B cell (primary cell): Measurements from ENCODE around the gene CEP68. TPM values are rescaled to one million over a fixed set of nuclear protein-coding genes. Genes with fewer than 3 reads are reported as not detected.

Experiments
- ATAC-seq: fragments of 200-7000 bp; cut with Tn5 transposase; one replicate; pipeline ENCODE4 v1.10.0; 2021; ENCODE audit warnings: low read depth, mild to moderate bottlenecking, moderate number of reproducible peaks, moderate library complexity
- CTCF ChIA-PET: fragments of 350-600 bp; sonication (Branson Sonifier 250); formaldehyde crosslinking; loops from one replicate; lab custom pipeline; 2021; ENCODE audit warnings: antibody characterized with exemption, inconsistent platforms; lab: Charles Lee
- POLR2A ChIA-PET: fragments of 350-600 bp; sonication (Branson Sonifier 250); formaldehyde crosslinking; loops from one replicate; lab custom pipeline; 2021; ENCODE audit warnings: antibody characterized with exemption; lab: Charles Lee
- DNase-seq: peaks from one replicate; pipeline ENCODE4 v3.0.0; 2013
- H2AFZ ChIP-seq: 2 replicates; pipeline ENCODE4 v1.6.1; 2012; ENCODE audit warnings: mild to moderate bottlenecking, low read depth, low read length; ENCODE audit not compliant: insufficient read depth, poor library complexity, severe bottlenecking
- H3K27ac ChIP-seq, 2 donors: 1 replicate in 1 of 2; 2 replicates in 1 of 2; pipeline ENCODE4 v1.5.1; 2012 to 2013; ENCODE audit warnings: low read length in 2 of 2, mild to moderate bottlenecking in 2 of 2, moderate library complexity in 1 of 2
- H3K27me3 ChIP-seq, 4 experiments: fragments of 200-600 bp in 1 of 4; sonication (generic) in 1 of 4; replicated peaks in 1 of 4; 1 replicate in 2 of 4; 2 replicates in 2 of 4; pipeline versions ENCODE4 v1.6.1 to v1.7.0; 2013 to 2016; ENCODE audit warnings: low read length in 3 of 4, mild to moderate bottlenecking in 2 of 4, mixed read lengths in 1 of 4, moderate library complexity in 1 of 4; ENCODE audit not compliant: insufficient read depth in 4 of 4, control insufficient read depth in 3 of 4; ENCODE audit errors: control extremely low read depth in 1 of 4
- H3K36me3 ChIP-seq, 2 experiments: replicated peaks in 1 of 2; 1 replicate in 1 of 2; 2 replicates in 1 of 2; pipeline versions ENCODE4 v1.6.1 to v1.7.1; 2013; ENCODE audit warnings: low read length in 1 of 2; ENCODE audit not compliant: insufficient read depth in 2 of 2, control insufficient read depth in 1 of 2; ENCODE audit errors: control extremely low read depth in 1 of 2, extremely low read depth in 1 of 2
- H3K4me1 ChIP-seq, 2 donors: fragments of 200-600 bp in 1 of 2; sonication (generic) in 1 of 2; 1 replicate in 1 of 2; 2 replicates in 1 of 2; pipeline versions ENCODE4 v1.5.1 to v1.6.1; 2013 to 2017; ENCODE audit warnings: low read length in 2 of 2; ENCODE audit not compliant: control insufficient read depth in 2 of 2, insufficient read depth in 2 of 2
- H3K4me2 ChIP-seq: replicated peaks from 2 replicates; pipeline ENCODE3; 2012; ENCODE audit warnings: mild to moderate bottlenecking, low read depth, low read length; ENCODE audit not compliant: poor library complexity, severe bottlenecking
- H3K4me3 ChIP-seq, 5 experiments: fragments of 200-600 bp in 1 of 5; sonication (generic) in 1 of 5; 1 replicate in 3 of 5; 2 replicates in 2 of 5; pipeline versions ENCODE4 v1.5.1 to v1.7.0; 2011 to 2016; ENCODE audit warnings: low read length in 4 of 5, mild to moderate bottlenecking in 4 of 5, low read depth in 2 of 5, control low read depth in 1 of 5, moderate library complexity in 1 of 5; ENCODE audit not compliant: insufficient read depth in 1 of 5; ENCODE audit errors: control extremely low read depth in 1 of 5, extremely low read depth in 1 of 5
- H3K79me2 ChIP-seq: fragments of 200-600 bp; sonication (generic); one replicate; pipeline ENCODE4 v1.6.0; 2016; ENCODE audit warnings: low read length; ENCODE audit not compliant: control insufficient read depth, insufficient read depth
- H3K9ac ChIP-seq: fragments of 200-600 bp; sonication (generic); 2 replicates; pipeline ENCODE4 v1.6.1; 2017; ENCODE audit warnings: mild to moderate bottlenecking, low read length, moderate library complexity
- H3K9me3 ChIP-seq, 3 donors: one replicate each; pipeline versions ENCODE4 v1.6.1 to v1.7.1; 2013; ENCODE audit warnings: low read length in 2 of 3; ENCODE audit not compliant: control insufficient read depth in 2 of 3, insufficient read depth in 1 of 3; ENCODE audit errors: control extremely low read depth in 1 of 3
- H4K20me1 ChIP-seq: 2 replicates; pipeline ENCODE4 v1.6.0; 2012; ENCODE audit warnings: mild to moderate bottlenecking, low read length; ENCODE audit not compliant: insufficient read depth, control insufficient read depth, poor library complexity, severe bottlenecking
- H3K27ac Mint-ChIP-seq: one replicate; pipeline ENCODE4 v1.8.0; 2021; ENCODE audit warnings: mixed read lengths
- H3K27me3 Mint-ChIP-seq: one replicate; pipeline ENCODE4 v1.8.0; 2021; ENCODE audit warnings: mixed read lengths
- H3K4me1 Mint-ChIP-seq: one replicate; pipeline ENCODE4 v1.8.0; 2021; ENCODE audit warnings: mixed read lengths
- H3K4me3 Mint-ChIP-seq: one replicate; pipeline ENCODE4 v1.8.0; 2021; ENCODE audit warnings: mixed read lengths
- H3K9me3 Mint-ChIP-seq: one replicate; pipeline ENCODE4 v1.8.0; 2022; ENCODE audit warnings: mixed read lengths; ENCODE audit not compliant: insufficient read depth
- EZH2 ChIP-seq: IDR thresholded peaks from 2 replicates; pipeline ENCODE4 v1.6.1; 2012; ENCODE audit warnings: borderline replicate concordance, low read depth, mild to moderate bottlenecking, moderate library complexity, low read length; ENCODE audit not compliant: insufficient read depth, poor library complexity, severe bottlenecking
- WGBS: methylation state at CpG from one replicate; pipeline ENCODE4 v1.1.5; 2013; ENCODE audit warnings: missing lambda C conversion rate; ENCODE audit not compliant: insufficient coverage; 5-methylcytosine and 5-hydroxymethylcytosine counted together
- intact Hi-C: fragments of 100-400 bp; cut with micrococcal nuclease; formaldehyde crosslinking; loops from one replicate; pipeline ENCODE4 v1.10.0; 2022
- polyA plus RNA-seq: library from polyadenylated mRNA; depleted of rRNA; stranded (reverse); fragments of >200 nt; gene quantifications from 2 replicates; pipeline ENCODE4 v1.2.3, GENCODE V29; 2012
- total RNA-seq, 2 donors: library from RNA; stranded (reverse); fragments of 120-200 nt in 1 of 2; gene quantifications; 1 replicate in 1 of 2; 2 replicates in 1 of 2; pipeline versions ENCODE4 v1.2.3 to v1.2.4, GENCODE V29; 2013 to 2022
- TF ChIP-seq, protein P1 (sequence below): fragments of 200-600 bp; IDR thresholded peaks from one replicate; pipeline ENCODE4 v1.8.0; 2022; ENCODE audit warnings: antibody characterized with exemption, mild to moderate bottlenecking

CEP68 gene
- total and polyA plus RNA-seq, 2 donors (not counting 1 experiment from before 2014, with no cell fraction given): 11.0 to 32.0 TPM

DNA sequence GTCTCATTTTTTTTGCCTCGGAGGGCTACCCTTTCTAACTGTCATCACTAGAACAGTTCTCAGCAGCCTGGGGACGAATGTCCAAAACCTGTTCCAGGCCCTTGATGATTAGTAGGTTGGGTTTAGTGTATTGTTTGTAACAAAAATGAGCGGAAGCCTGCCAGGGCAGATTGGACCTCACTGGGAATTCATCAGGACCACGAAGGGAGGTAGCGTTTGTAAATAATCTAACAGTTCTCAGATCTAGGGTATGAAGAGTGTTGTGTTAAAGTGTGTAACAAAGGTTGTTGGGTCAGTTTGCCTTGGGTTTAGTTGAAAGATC lies 799 bp downstream of the CEP68 start:
- 3% methylated on average over 3 of the region's 5 CpGs for WGBS
- no peak for DNase-seq
- no peaks in the 10 kb centered on the region for H3K27me3 ChIP-seq
- H3K36me3 ChIP-seq: no peaks in the 10 kb centered on the region
- H3K4me3 Mint-ChIP-seq: peak overlapping the region; percentile 90
- ChIA-PET POLR2A (interaction anchor here (0.6 to 3.4 kb wide), 6 partner anchors 8 to 170 kb away, joined by 4 to 21 read pairs (median 14); partner anchors contain the start of genes ACTR2 and RAB1A), CTCF (interaction anchor here (1.0 to 5.8 kb wide), 2 partner anchors 14 to 140 kb away, joined by 3 to 45 read pairs; no protein-coding TSS in a partner anchor)
- peak overlapping the region; percentile 88 for H3K27ac Mint-ChIP-seq
- peaks cover 81% of the 10 kb centered on the region for H3K79me2 ChIP-seq
- H3K4me1 ChIP-seq: peaks cover 43 to 47% of the 10 kb centered on the region in 2 donors
- H3K27ac ChIP-seq: peak overlapping the region in 1 of 2 donors; percentile 88
- peak overlapping the region; percentile 91 for H2AFZ ChIP-seq
- no peaks in the 10 kb centered on the region for H3K9me3 Mint-ChIP-seq
- no peaks in the 10 kb centered on the region for H3K9me3 ChIP-seq
- peak overlapping the region; percentile 84 for H3K4me2 ChIP-seq
- intact Hi-C loops: loop anchor here (2.0 to 10.0 kb wide), 5 partner anchors 16 to 912 kb away; partner anchors contain the start of genes ACTR2, AFTPH, PELI1 and SERTAD2
- H4K20me1 ChIP-seq: peaks cover 5% of the 10 kb centered on the region
- peaks cover 61% of the 10 kb centered on the region for H3K4me1 Mint-ChIP-seq
- peak overlapping the region; percentile 76 to 81 (median 80) for H3K4me3 ChIP-seq
- TF ChIP-seq, protein P1, sequence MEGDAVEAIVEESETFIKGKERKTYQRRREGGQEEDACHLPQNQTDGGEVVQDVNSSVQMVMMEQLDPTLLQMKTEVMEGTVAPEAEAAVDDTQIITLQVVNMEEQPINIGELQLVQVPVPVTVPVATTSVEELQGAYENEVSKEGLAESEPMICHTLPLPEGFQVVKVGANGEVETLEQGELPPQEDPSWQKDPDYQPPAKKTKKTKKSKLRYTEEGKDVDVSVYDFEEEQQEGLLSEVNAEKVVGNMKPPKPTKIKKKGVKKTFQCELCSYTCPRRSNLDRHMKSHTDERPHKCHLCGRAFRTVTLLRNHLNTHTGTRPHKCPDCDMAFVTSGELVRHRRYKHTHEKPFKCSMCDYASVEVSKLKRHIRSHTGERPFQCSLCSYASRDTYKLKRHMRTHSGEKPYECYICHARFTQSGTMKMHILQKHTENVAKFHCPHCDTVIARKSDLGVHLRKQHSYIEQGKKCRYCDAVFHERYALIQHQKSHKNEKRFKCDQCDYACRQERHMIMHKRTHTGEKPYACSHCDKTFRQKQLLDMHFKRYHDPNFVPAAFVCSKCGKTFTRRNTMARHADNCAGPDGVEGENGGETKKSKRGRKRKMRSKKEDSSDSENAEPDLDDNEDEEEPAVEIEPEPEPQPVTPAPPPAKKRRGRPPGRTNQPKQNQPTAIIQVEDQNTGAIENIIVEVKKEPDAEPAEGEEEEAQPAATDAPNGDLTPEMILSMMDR: no peak
- TF ChIP-seq EZH2: no peak
- H3K27me3 Mint-ChIP-seq: no peaks in the 10 kb centered on the region
- ATAC-seq: no peak
- peak overlapping the region; percentile 83 for H3K9ac ChIP-seq

DNA sequence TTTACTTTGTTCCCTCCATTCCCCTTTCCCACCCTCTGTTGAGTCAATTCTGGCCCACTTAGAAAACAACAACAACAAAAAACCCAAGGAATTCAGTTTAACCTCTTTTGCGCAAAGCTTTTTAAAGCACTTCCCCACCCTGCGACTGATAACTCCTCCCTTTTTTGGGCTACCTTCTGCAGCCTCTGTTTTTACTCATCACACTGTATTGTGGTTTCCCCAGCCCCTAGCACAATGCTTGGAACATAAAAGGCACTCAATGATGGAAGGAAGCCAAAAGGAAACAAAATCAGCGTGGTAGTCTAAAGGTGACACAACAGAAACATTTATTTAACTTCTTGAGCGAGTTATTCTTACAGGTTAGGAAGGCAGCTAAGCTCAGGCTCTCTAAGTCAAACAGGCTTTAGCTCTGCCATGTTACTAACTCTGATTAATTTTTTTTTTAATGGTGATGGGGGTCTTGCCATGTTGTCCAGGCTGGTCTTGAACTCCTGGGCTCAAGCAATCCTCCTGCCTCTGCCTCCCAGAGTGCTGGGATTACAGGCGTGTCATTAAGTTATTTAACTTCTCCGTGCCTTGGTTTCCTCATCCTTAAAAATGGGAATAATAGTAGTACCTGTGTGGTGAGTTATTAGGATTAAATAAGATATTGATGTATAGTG lies 1.3 kb downstream of the CEP68 start:
- Histone ChIP-seq H3K27ac (no peak overlapping the region), H3K9ac (peak overlapping the region; percentile 83), H3K79me2 (peaks cover 82% of the 10 kb centered on the region), H3K9me3 (no peaks in the 10 kb centered on the region), H3K4me3 (peak overlapping the region; percentile 76 to 81 (median 80)), H2AFZ (peak overlapping the region; percentile 91), H4K20me1 (peaks cover 10% of the 10 kb centered on the region), H3K36me3 (no peaks in the 10 kb centered on the region), H3K4me1 (peaks cover 38 to 42% of the 10 kb centered on the region in 2 donors), H3K4me2 (peak overlapping the region; percentile 84), H3K27me3 (no peaks in the 10 kb centered on the region)
- TF ChIP-seq, protein P1: no peak
- TF ChIP-seq EZH2: no peak
- ChIA-PET POLR2A (interaction anchor here (0.6 to 3.4 kb wide), 6 partner anchors 7 to 170 kb away, joined by 4 to 21 read pairs (median 14); partner anchors contain the start of genes ACTR2 and RAB1A), CTCF (interaction anchor here (1.0 to 3.4 kb wide), 3 partner anchors 14 to 127 kb away, joined by 3 to 24 read pairs (median 4); no protein-coding TSS in a partner anchor)
- DNase-seq (peak; percentile 49), ATAC-seq (no peak)
- Mint-ChIP-seq H3K4me1 (peaks cover 56% of the 10 kb centered on the region), H3K27ac (peak overlapping the region; percentile 88), H3K27me3 (no peaks in the 10 kb centered on the region), H3K4me3 (peak overlapping the region; percentile 90), H3K9me3 (no peaks in the 10 kb centered on the region)
- intact Hi-C loops: loop anchor here (2.0 to 10.0 kb wide), 5 partner anchors 17 to 913 kb away; partner anchors contain the start of genes ACTR2, AFTPH, PELI1 and SERTAD2
- 50% methylated on average over 2 of the region's 6 CpGs for WGBS
